SK-N-SH (cell line): ENCODE data around the gene RCAN2. TPM values are rescaled to one million over a fixed set of nuclear protein-coding genes. Genes with fewer than 3 reads are reported as not detected.

ENCODE experiments used
- CTCF ChIA-PET: fragments of 300-600, 350-600 bp; formaldehyde crosslinking; extraction: SDS; loops from one replicate; lab custom pipeline; 2021; lab: Yijun Ruan, JAX
- POLR2A ChIA-PET: fragments of 350-600 bp; sonication (Branson Sonifier 250); formaldehyde crosslinking; extraction: SDS; loops from one replicate; lab custom pipeline; 2020; ENCODE audit warnings: antibody characterized with exemption, inconsistent platforms; lab: Yijun Ruan, JAX
- DNase-seq: peaks from one replicate; pipeline ENCODE4 v3.0.0; 2012
- H2AFZ ChIP-seq: fragments of 200-600 bp; sonication (generic); 2 replicates; pipeline ENCODE4 v1.8.1; 2016; ENCODE audit warnings: antibody characterized with exemption, mild to moderate bottlenecking, low read depth
- H3F3A ChIP-seq: fragments of 200-600 bp; sonication (generic); replicated peaks from 2 replicates; pipeline ENCODE3; 2016; ENCODE audit warnings: antibody characterized with exemption, mild to moderate bottlenecking; ENCODE audit not compliant: insufficient read depth
- H3K27ac ChIP-seq, 2 experiments: fragments of 200-500 bp in 1 of 2; fragments of 200-600 bp in 1 of 2; sonication (Bioruptor generic) in 1 of 2; sonication (generic), shearing (Covaris generic) in 1 of 2; 2 replicates each; pipeline versions ENCODE4 v1.5.1 to v1.6.1; 2014 to 2016; ENCODE audit warnings: low read depth in 2 of 2, inconsistent platforms in 1 of 2, low read length in 1 of 2, mild to moderate bottlenecking in 1 of 2, mixed read lengths in 1 of 2
- H3K27me3 ChIP-seq: fragments of 200-600 bp; sonication (generic), shearing (Covaris generic); 2 replicates; pipeline ENCODE4 v1.6.1; 2016; ENCODE audit warnings: mixed run types; ENCODE audit not compliant: insufficient read depth
- H3K36me3 ChIP-seq, 2 experiments: fragments of 200-500 bp in 1 of 2; fragments of 200-600 bp in 1 of 2; sonication (Bioruptor generic) in 1 of 2; sonication (generic) in 1 of 2; replicated peaks in 1 of 2; 2 replicates each; pipeline versions ENCODE3 to v1.5.1; 2014 to 2016; ENCODE audit warnings: low read length in 1 of 2, mild to moderate bottlenecking in 1 of 2; ENCODE audit not compliant: insufficient read depth in 2 of 2, control insufficient read depth in 1 of 2
- H3K4me1 ChIP-seq, 2 experiments: fragments of 200-500 bp in 1 of 2; fragments of 200-600 bp in 1 of 2; sonication (Bioruptor generic) in 1 of 2; sonication (generic), shearing (Covaris generic) in 1 of 2; 2 replicates each; pipeline versions ENCODE4 v1.5.1 to v1.6.1; 2014 to 2016; ENCODE audit warnings: low read depth in 1 of 2, low read length in 1 of 2, mixed run types in 1 of 2; ENCODE audit not compliant: insufficient read depth in 2 of 2, control insufficient read depth in 1 of 2
- H3K4me2 ChIP-seq: fragments of 200-600 bp; sonication (generic), shearing (Covaris generic); 2 replicates; pipeline ENCODE4 v1.6.1; 2017; ENCODE audit warnings: mixed run types
- H3K4me3 ChIP-seq, 2 experiments: fragments of 200-500 bp in 1 of 2; fragments of 200-600 bp in 1 of 2; sonication (Bioruptor generic) in 1 of 2; sonication (generic), shearing (Covaris generic) in 1 of 2; 2 replicates each; pipeline versions ENCODE4 v1.5.1 to v1.8.1; 2014 to 2016; ENCODE audit warnings: low read depth in 2 of 2, inconsistent platforms in 1 of 2, low read length in 1 of 2, mild to moderate bottlenecking in 1 of 2, mixed read lengths in 1 of 2, moderate library complexity in 1 of 2
- H3K79me2 ChIP-seq: fragments of 200-600 bp; sonication (generic); 2 replicates; pipeline ENCODE4 v1.8.1; 2017; ENCODE audit warnings: mild to moderate bottlenecking; ENCODE audit not compliant: insufficient read depth
- H3K9ac ChIP-seq: fragments of 200-600 bp; sonication (generic); 2 replicates; pipeline ENCODE4 v1.6.1; 2017; ENCODE audit warnings: mixed run types
- H3K9me2 ChIP-seq: fragments of 200-600 bp; sonication (generic); 2 replicates; pipeline ENCODE4 v1.6.1; 2017; ENCODE audit warnings: mixed run types
- H3K9me3 ChIP-seq: fragments of 200-600 bp; sonication (generic); 2 replicates; pipeline ENCODE4 v1.6.1; 2017; ENCODE audit warnings: mixed run types, mild to moderate bottlenecking, moderate library complexity
- H4K20me1 ChIP-seq: fragments of 200-600 bp; sonication (generic); 2 replicates; pipeline ENCODE4 v1.6.1; 2017; ENCODE audit warnings: mild to moderate bottlenecking, mixed run types; ENCODE audit not compliant: insufficient read depth
- CHD2 ChIP-seq: fragments of 150-350 bp; IDR thresholded peaks from 2 replicates; pipeline ENCODE4 v1.6.1; 2018; ENCODE audit warnings: low read length; ENCODE audit not compliant: partially characterized antibody
- ELF1 ChIP-seq: IDR thresholded peaks from 2 replicates; pipeline ENCODE4 v1.4.0; 2012
- EZH2phosphoT487 ChIP-seq: fragments of 200-600 bp; sonication (generic); IDR thresholded peaks from 2 replicates; pipeline ENCODE4 v1.6.1; 2017; ENCODE audit warnings: low read depth, mixed run types, mild to moderate bottlenecking, antibody characterized with exemption, moderate library complexity, borderline replicate concordance
- FOXM1 ChIP-seq: IDR thresholded peaks from 2 replicates; pipeline ENCODE4 v1.4.0; 2012; ENCODE audit warnings: low read depth, mild to moderate bottlenecking
- MEF2A ChIP-seq: IDR thresholded peaks from 2 replicates; pipeline ENCODE4 v1.4.0; 2012; ENCODE audit warnings: low read depth, borderline replicate concordance
- RAD21 ChIP-seq: IDR thresholded peaks from 2 replicates; pipeline ENCODE4 v1.6.1; 2012; ENCODE audit warnings: mild to moderate bottlenecking, low read length
- REST ChIP-seq: IDR thresholded peaks from 2 replicates; pipeline ENCODE4 v1.6.1; 2012; ENCODE audit warnings: mild to moderate bottlenecking, low read depth, low read length, moderate library complexity
- SIN3A ChIP-seq: IDR thresholded peaks from 2 replicates; pipeline ENCODE4 v1.6.1; 2012; ENCODE audit warnings: low read depth, mild to moderate bottlenecking, low read length, moderate library complexity, borderline replicate concordance
- TAF1 ChIP-seq: IDR thresholded peaks from 2 replicates; pipeline ENCODE4 v1.6.1; 2012; ENCODE audit warnings: low read depth, mild to moderate bottlenecking, low read length, moderate library complexity, borderline replicate concordance
- TEAD4 ChIP-seq: IDR thresholded peaks from 2 replicates; pipeline ENCODE4 v1.4.0; 2012; ENCODE audit warnings: mild to moderate bottlenecking, borderline replicate concordance; ENCODE audit not compliant: insufficient read depth
- USF1 ChIP-seq: IDR thresholded peaks from 2 replicates; pipeline ENCODE4 v1.4.0; 2012; ENCODE audit warnings: low read depth, borderline replicate concordance
- WGBS: methylation state at CpG from one replicate; pipeline ENCODE4 v1.1.6; 2017; ENCODE audit warnings: low lambda C conversion rate; 5-methylcytosine and 5-hydroxymethylcytosine counted together
- polyA plus RNA-seq, 3 experiments: library from polyadenylated mRNA; depleted of rRNA; stranded (reverse); fragments of >200 nt; gene quantifications; 2 replicates each; pipeline ENCODE4 v1.2.3, GENCODE V29; 2012

RCAN2 gene
- polyA plus RNA-seq, 1 of the 3 experiments (the other 2 are of a cell fraction) = not detected

- no peak overlapping the region for H3K27ac ChIP-seq
- H4K20me1 ChIP-seq = no peaks in the 10 kb centered on the region
- no peaks in the 10 kb centered on the region for H3K27me3 ChIP-seq
- ChIA-PET CTCF (interaction anchor here (1.0 kb wide), 1 partner anchor 57 kb away, joined by 3 read pairs; no protein-coding TSS in a partner anchor), POLR2A (no interaction called here)
- no peak overlapping the region for H3K4me2 ChIP-seq
- H3K4me1 ChIP-seq = no peaks in the 10 kb centered on the region
- no peaks in the 10 kb centered on the region for H3K79me2 ChIP-seq
- H3K4me3 ChIP-seq = no peak overlapping the region
- no peak overlapping the region for H3K9ac ChIP-seq
- no peak for TF ChIP-seq USF1
- TF ChIP-seq SIN3A = no peak
- no peak for TF ChIP-seq CHD2
- no peak for TF ChIP-seq ELF1
- no peak for TF ChIP-seq TEAD4
- TF ChIP-seq FOXM1 = no peak
- TF ChIP-seq RAD21 = no peak
- TF ChIP-seq MEF2A = no peak
- no peaks in the 10 kb centered on the region for H3K9me3 ChIP-seq
- no peak overlapping the region for H2AFZ ChIP-seq
- no peak for DNase-seq
- H3F3A ChIP-seq = no peaks in the 10 kb centered on the region
- no peaks in the 10 kb centered on the region for H3K36me3 ChIP-seq
- no peaks in the 10 kb centered on the region for H3K9me2 ChIP-seq
- WGBS = 6% methylated on average over 2 of the region's 2 CpGs
Observed at GRCh38 chr6:46352541-46353268, 138.5 kb downstream of the RCAN2 start.

- Histone ChIP-seq H3F3A (no peaks in the 10 kb centered on the region), H3K79me2 (no peaks in the 10 kb centered on the region), H3K9me2 (no peaks in the 10 kb centered on the region), H3K27me3 (no peaks in the 10 kb centered on the region), H2AFZ (no peak overlapping the region), H3K4me2 (no peak overlapping the region), H3K4me3 (no peak overlapping the region), H3K9ac (no peak overlapping the region), H3K4me1 (no peaks in the 10 kb centered on the region), H3K9me3 (no peaks in the 10 kb centered on the region), H4K20me1 (no peaks in the 10 kb centered on the region), H3K36me3 (no peaks in the 10 kb centered on the region), H3K27ac (no peak overlapping the region)
- POLR2A ChIA-PET = no interaction called here
- CTCF ChIA-PET = no interaction called here
- WGBS = 0% methylated on average over 1 of the region's 1 CpG
- TF ChIP-seq FOXM1 = no peak
- TF ChIP-seq REST = no peak
- TF ChIP-seq EZH2phosphoT487 = no peak
- no peak for TF ChIP-seq TAF1
- DNase-seq = no peak
Observed at GRCh38 chr6:46350714-46351113, 140.5 kb downstream of the RCAN2 start.
